GM10248 (cell line): Measurements from ENCODE around the gene STKLD1.

ENCODE experiments used
- CTCF ChIA-PET: fragments of 300-600 bp; sonication (Branson Sonifier 250); formaldehyde crosslinking; extraction: SDS; loops from one replicate; lab custom pipeline; 2021; ENCODE audit warnings: antibody characterized with exemption; lab: Yijun Ruan, JAX
- POLR2A ChIA-PET: fragments of 350-650 bp; sonication (Branson Sonifier 250); formaldehyde crosslinking; extraction: SDS; loops from one replicate; lab custom pipeline; 2020; ENCODE audit warnings: antibody characterized with exemption; lab: Yijun Ruan, JAX
- DNase-seq: peaks from one replicate; pipeline ENCODE4 v3.0.0; 2012; ENCODE audit errors: extremely low spot score
- TF ChIP-seq, protein P1 (sequence below): IDR thresholded peaks from 2 replicates; pipeline ENCODE4 v1.5.1; 2012; ENCODE audit warnings: mild to moderate bottlenecking, low read depth; ENCODE audit errors: extremely low read depth, missing control alignments, control extremely low read depth

STKLD1 gene

DNA sequence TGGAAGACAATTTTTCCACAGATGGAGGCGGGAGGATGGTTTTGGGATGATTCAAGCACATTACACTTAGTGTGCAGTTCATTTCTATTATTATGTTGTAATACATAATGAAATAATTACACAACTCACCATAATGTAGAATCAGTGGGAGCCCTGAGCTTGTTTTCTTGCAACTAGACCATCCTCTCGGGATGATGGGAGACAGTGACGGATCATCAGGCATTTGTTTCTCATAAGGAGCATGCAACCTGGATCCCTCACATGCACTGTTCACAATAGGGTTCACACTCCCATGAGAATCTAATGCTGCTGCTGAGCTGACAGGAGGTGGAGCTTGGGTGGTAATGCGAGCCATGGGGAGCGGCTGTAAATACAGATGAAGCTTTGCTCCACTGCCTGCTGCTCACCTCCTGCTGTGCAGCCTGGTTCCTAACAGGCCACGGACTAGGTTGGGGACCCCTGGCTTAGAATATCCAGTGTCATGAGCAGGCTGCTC is 1.6 kb downstream of the STKLD1 start:
- TF ChIP-seq, protein P1, sequence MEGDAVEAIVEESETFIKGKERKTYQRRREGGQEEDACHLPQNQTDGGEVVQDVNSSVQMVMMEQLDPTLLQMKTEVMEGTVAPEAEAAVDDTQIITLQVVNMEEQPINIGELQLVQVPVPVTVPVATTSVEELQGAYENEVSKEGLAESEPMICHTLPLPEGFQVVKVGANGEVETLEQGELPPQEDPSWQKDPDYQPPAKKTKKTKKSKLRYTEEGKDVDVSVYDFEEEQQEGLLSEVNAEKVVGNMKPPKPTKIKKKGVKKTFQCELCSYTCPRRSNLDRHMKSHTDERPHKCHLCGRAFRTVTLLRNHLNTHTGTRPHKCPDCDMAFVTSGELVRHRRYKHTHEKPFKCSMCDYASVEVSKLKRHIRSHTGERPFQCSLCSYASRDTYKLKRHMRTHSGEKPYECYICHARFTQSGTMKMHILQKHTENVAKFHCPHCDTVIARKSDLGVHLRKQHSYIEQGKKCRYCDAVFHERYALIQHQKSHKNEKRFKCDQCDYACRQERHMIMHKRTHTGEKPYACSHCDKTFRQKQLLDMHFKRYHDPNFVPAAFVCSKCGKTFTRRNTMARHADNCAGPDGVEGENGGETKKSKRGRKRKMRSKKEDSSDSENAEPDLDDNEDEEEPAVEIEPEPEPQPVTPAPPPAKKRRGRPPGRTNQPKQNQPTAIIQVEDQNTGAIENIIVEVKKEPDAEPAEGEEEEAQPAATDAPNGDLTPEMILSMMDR = no peak
- CTCF ChIA-PET = interaction anchor here (1.6 kb wide), 1 partner anchor 23 kb away, joined by 4 read pairs; no protein-coding TSS in a partner anchor
- no peak for DNase-seq
- POLR2A ChIA-PET = no interaction called here

DNA sequence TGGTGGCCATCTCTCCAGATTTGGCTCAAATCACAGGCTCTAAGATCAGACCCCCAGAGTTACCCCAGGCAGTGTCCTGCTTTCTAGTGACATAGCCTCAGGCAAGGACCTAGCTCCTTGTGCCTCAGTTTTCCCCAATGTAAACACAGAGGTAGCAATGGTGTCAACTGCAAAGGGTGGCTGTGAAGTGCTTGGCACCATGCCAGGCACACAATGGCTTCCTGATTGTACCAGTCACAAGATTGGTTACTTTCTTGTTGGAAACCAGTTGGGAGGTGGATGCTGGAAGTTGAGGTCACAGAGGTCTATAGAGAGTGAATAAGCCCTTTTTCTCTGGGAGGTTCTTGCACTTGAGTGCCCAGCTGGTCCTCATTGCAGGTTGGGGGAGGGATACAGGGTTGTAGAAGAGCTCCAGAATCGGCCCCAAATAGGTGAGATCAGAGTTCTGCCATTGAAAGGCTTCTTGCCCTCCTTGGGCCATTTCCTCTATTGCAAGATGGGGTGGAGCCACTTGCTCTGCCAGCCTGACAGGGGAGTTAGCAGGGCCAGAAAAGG is 2.3 kb downstream of the STKLD1 start:
- TF ChIP-seq, protein P1 = no peak
- ChIA-PET POLR2A (no interaction called here), CTCF (interaction anchor here (1.4 kb wide), 1 partner anchor 9 kb away, joined by 6 read pairs; no protein-coding TSS in a partner anchor)
- no peak for DNase-seq

DNA sequence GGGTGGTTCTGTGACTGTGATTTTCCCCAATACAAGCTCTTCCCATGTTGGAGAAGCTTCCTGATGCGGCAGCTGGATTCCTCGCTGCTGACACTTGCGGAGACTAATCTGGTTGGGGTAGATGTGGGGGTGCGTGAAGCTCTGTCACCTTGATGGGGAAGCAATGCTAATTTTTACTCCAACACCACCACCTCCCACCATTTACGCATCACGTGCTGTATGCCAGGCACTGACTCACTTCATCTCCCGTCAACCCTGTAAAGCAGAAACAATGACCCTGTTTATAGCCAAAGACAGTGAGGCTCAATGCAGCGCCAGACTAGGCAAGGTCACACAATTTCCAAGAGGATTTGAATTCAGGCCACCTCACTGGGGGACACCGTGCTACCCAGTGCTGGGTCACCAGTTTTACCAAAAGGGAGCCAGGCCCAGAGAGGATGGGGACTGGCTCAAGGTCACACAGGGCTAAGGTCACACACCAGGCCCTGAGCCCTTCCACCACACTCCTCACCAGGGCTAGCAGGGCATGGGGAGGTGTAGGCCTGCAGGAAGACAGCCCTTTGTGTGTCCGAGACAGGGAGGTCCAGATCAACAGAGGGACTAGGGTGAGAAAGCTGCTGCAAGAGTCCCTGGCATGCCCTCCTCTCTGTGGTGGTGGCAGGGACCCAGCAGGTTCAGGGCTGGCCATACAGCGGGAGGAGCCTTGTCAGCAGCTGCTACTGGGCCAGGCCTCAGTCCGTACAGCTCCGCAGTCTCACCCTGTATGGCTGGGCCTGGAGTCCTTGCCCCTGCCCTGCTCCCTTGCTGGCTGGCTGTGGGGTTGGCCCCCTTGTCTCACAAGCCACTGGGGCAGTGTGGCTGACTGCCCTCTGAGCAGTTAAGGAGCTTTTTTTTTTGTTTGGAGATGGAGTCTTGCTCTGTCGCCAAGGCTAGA is 3.3 kb downstream of the STKLD1 start:
- CTCF ChIA-PET = interaction anchor here (1.4 kb wide), 1 partner anchor 8 kb away, joined by 6 read pairs; no protein-coding TSS in a partner anchor
- POLR2A ChIA-PET = no interaction called here
- TF ChIP-seq, protein P1 = no peak
- DNase-seq = no peak

DNA sequence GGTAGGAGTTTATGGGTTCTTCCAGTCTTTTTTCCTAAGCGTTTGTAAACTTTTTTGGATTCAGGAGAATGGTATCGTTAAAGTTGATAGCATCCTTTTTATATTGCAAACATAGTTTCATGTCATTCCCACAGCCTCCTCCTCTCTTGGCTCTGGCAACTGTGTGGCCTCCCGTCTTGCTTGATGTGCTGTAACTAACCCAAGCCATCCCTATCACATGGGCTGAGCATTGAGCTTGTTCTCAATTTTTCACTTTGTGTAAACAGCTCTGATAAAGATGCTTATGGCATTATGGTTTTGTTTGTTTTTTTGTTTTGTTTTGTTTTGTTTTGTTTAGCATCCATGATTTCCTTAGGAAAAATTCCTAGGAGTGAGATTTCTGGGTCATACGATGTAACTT is 4.6 kb downstream of the STKLD1 start:
- CTCF ChIA-PET = no interaction called here
- DNase-seq = no peak
- TF ChIP-seq, protein P1 = no peak

DNA sequence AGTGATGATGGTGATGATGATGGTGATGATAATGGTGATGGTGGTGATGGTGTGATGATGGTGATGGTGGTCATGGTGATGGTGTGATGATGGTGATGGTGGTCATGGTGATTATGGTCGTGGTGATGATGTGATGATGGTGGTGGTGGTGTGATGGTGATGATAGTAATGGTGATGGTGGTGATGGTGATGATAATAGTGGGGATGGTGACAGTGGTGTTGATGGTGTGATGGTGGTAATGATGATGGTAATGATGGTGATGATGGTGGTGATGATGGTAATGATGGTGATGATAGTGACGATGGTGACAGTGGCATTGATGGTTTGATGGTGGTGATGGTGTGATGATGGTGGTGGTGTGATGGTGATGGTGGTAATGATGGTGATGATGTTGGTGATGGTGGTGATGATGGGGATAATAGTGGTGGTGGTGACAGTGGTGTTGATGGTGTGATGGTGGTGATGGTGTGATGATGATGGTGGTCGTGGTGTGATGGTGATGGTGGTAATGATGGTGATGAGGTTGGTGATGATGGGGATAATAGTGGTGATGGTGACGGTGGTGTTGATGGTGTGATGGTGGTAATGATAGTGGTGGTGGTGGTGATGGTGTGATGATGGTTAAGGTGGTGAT is 6.5 kb downstream of the STKLD1 start:
- POLR2A ChIA-PET = no interaction called here
- no peak for DNase-seq
- CTCF ChIA-PET = no interaction called here
- TF ChIP-seq, protein P1 = no peak

More for the DNA sequence above, 4.6 kb downstream of the STKLD1 start:
- POLR2A ChIA-PET = no interaction called here

DNA sequence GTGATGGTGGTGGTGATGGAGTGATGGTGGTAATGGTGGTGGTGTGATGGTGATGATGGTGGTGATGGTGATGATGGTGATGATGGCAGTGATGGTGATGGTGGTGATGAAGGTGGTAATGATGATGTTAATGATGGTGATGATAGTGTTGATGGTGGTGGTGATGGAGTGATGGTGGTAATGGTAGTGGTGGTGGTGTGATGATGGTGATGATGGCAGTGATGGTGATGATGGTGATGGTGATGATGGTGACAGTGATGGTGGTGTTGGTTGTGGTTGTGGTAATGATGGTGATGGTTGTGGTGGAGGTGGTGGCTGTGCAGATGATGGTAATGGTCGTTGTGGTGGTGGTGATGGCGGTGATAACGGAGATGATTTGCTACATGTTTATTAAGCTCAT is 7.3 kb downstream of the STKLD1 start:
- ChIA-PET CTCF (no interaction called here), POLR2A (no interaction called here)
- DNase-seq = no peak
- TF ChIP-seq, protein P1 = no peak
